KMS-11 (cell line): ENCODE measurements around the gene IKZF4.
"Not testable (repeated sequence)": the region's sequence is repeated elsewhere in the genome, so short reads cannot be mapped to it uniquely, and the experiment has no call there.

Source experiments
- H2AFZ ChIP-seq: fragments of 200-600 bp; sonication (generic); 2 replicates; pipeline ENCODE4 v1.6.1; 2016; ENCODE audit warnings: antibody characterized with exemption, mixed run types, low read depth
- H3K27ac ChIP-seq: fragments of 200-600 bp; sonication (generic); 2 replicates; pipeline ENCODE4 v1.6.1; 2016; ENCODE audit warnings: mild to moderate bottlenecking, mixed run types
- H3K27me3 ChIP-seq: fragments of 200-600 bp; sonication (generic); 2 replicates; pipeline ENCODE4 v1.6.1; 2017; ENCODE audit warnings: mild to moderate bottlenecking, low read depth, mixed run types, moderate library complexity; ENCODE audit not compliant: insufficient read depth
- H3K36me3 ChIP-seq: fragments of 200-600 bp; sonication (generic); 2 replicates; pipeline ENCODE4 v1.6.1; 2017; ENCODE audit warnings: mild to moderate bottlenecking, mixed run types; ENCODE audit not compliant: insufficient read depth
- H3K4me1 ChIP-seq: fragments of 200-600 bp; sonication (generic); 2 replicates; pipeline ENCODE4 v1.6.1; 2016; ENCODE audit warnings: mild to moderate bottlenecking, low read depth, mixed run types; ENCODE audit not compliant: poor library complexity, severe bottlenecking
- H3K4me2 ChIP-seq: fragments of 200-600 bp; sonication (generic); 2 replicates; pipeline ENCODE4 v1.7.0; 2016; ENCODE audit warnings: mild to moderate bottlenecking, mixed run types
- H3K4me3 ChIP-seq: fragments of 200-600 bp; sonication (generic); IDR thresholded peaks from 2 replicates; pipeline ENCODE4 v1.6.1; 2017; ENCODE audit warnings: low read depth, low read length, mixed read lengths; ENCODE audit not compliant: insufficient read depth
- H3K79me2 ChIP-seq: fragments of 200-600 bp; sonication (generic); 2 replicates; pipeline ENCODE4 v1.6.1; 2016; ENCODE audit warnings: low read depth, mixed run types; ENCODE audit not compliant: insufficient read depth
- H3K9ac ChIP-seq: fragments of 200-600 bp; sonication (generic); 2 replicates; pipeline ENCODE4 v1.6.1; 2016; ENCODE audit warnings: mild to moderate bottlenecking, mixed run types
- H4K20me1 ChIP-seq: fragments of 200-600 bp; sonication (generic); 2 replicates; pipeline ENCODE4 v1.6.1; 2016; ENCODE audit warnings: mild to moderate bottlenecking, mixed run types; ENCODE audit not compliant: insufficient read depth
- CTCF ChIP-seq: fragments of 200-600 bp; sonication (generic); conservative IDR thresholded peaks from 2 replicates; pipeline ENCODE4 v1.6.1; 2017; ENCODE audit warnings: low read depth, mild to moderate bottlenecking, antibody characterized with exemption, low read length, moderate library complexity, mixed read lengths

The IKZF4 gene

GRCh38 chr12:56040151-56040550 lies 19.3 kb downstream of the IKZF4 start:
- H3K4me3 ChIP-seq, result no peak overlapping the region
- no peak overlapping the region for H3K27ac ChIP-seq
- peaks cover 7% of the 10 kb centered on the region; the same call in 1 of the 2 replicates for H4K20me1 ChIP-seq
- H2AFZ ChIP-seq, result no peak overlapping the region
- no peak for TF ChIP-seq CTCF
- H3K9ac ChIP-seq, result no peak overlapping the region
- peaks cover 27% of the 10 kb centered on the region for H3K4me1 ChIP-seq
- no peaks in the 10 kb centered on the region for H3K27me3 ChIP-seq
- no peak overlapping the region for H3K4me2 ChIP-seq
- peaks cover 33% of the 10 kb centered on the region for H3K79me2 ChIP-seq
- peaks cover 27% of the 10 kb centered on the region; the same call in 1 of the 2 replicates for H3K36me3 ChIP-seq

GRCh38 chr12:56040963-56041551 lies 20.2 kb downstream of the IKZF4 start:
- Histone ChIP-seq H3K36me3 (peaks cover 30% of the 10 kb centered on the region; the same call in 1 of the 2 replicates), H3K4me3 (no peak overlapping the region)

GRCh38 chr12:56041552-56042429 lies 20.9 kb downstream of the IKZF4 start, which contains the start of gene RPS26:
Gene RPS26 (plus strand): TSS chr12:56041918. CDS start chr12:56042167, 249 bp downstream.
- Histone ChIP-seq H3K4me3 (peak within 1 kb of the TSS; percentile 93), H4K20me1 (peaks cover 7% of the 10 kb centered on the region; the same call in 1 of the 2 replicates), H3K4me1 (peaks cover 31% of the 10 kb centered on the region), H3K4me2 (peak within 1 kb of the TSS; percentile 93), H3K36me3 (peaks cover 30% of the 10 kb centered on the region; the same call in 1 of the 2 replicates), H3K27ac (peak within 1 kb of the TSS; percentile 58), H3K27me3 (no peaks in the 10 kb centered on the region), H3K9ac (peak within 1 kb of the TSS; percentile 68), H3K79me2 (peaks cover 33% of the 10 kb centered on the region), H2AFZ (peak within 1 kb of the TSS; percentile 77)
- TF ChIP-seq CTCF, result peak; percentile 71

More at GRCh38 chr12:56040963-56041551, 20.2 kb downstream of the IKZF4 start:
- peak overlapping the region; percentile 9; the same call in 1 of the 2 replicates for H3K9ac ChIP-seq
- no peaks in the 10 kb centered on the region for H3K27me3 ChIP-seq
- peak overlapping the region; percentile 77 for H2AFZ ChIP-seq
- peak overlapping the region; percentile 81 for H3K4me2 ChIP-seq
- H3K27ac ChIP-seq, result peak overlapping the region; percentile 31; the same call in 1 of the 2 replicates
- H4K20me1 ChIP-seq, result peaks cover 7% of the 10 kb centered on the region; the same call in 1 of the 2 replicates
- no peak for TF ChIP-seq CTCF
- H3K79me2 ChIP-seq, result peaks cover 33% of the 10 kb centered on the region
- H3K4me1 ChIP-seq, result peaks cover 27% of the 10 kb centered on the region

- H3K9ac ChIP-seq, result peak overlapping the region; percentile 68
- H3K27me3 ChIP-seq, H4K20me1 ChIP-seq: not testable (repeated sequence)
- H3K4me2 ChIP-seq, result peak overlapping the region; percentile 93
- peaks cover 30% of the 10 kb centered on the region; the same call in 1 of the 2 replicates for H3K36me3 ChIP-seq
- peak overlapping the region; percentile 68 for H2AFZ ChIP-seq
- H3K27ac ChIP-seq, result peak overlapping the region; percentile 58
- peaks cover 37% of the 10 kb centered on the region for H3K4me1 ChIP-seq
- H3K79me2 ChIP-seq, result peaks cover 33% of the 10 kb centered on the region
- peak overlapping the region; percentile 93 for H3K4me3 ChIP-seq
These were observed 21.6 kb downstream of the IKZF4 start for GRCh38 chr12:56042430-56042813.
